HG02884 (cell line): ENCODE measurements around the gene KRTAP4-7.
"Not testable (repeated sequence)": the region's sequence is repeated elsewhere in the genome, so short reads cannot be mapped to it uniquely, and the experiment has no call there.

ENCODE experiments used
- ATAC-seq: cut with Tn5 transposase; IDR thresholded peaks from one replicate; pipeline ENCODE4 v1.9.1; 2021; ENCODE audit warnings: mild to moderate bottlenecking, moderate library complexity; ENCODE audit not compliant: unreplicated experiment

The KRTAP4-7 gene

GRCh38 chr17:41065016-41065689 is 18.8 kb upstream of the KRTAP4-7 start:
- ATAC-seq = not testable (repeated sequence)

GRCh38 chr17:41065829-41066624 is 17.9 kb upstream of the KRTAP4-7 start, which contains the start of gene KRTAP2-4:
TSS of gene KRTAP2-4 (minus strand) at chr17:41065879. CDS start at chr17:41065845, 34 bp downstream.
- no peak for ATAC-seq

- no peak for ATAC-seq
Measured at GRCh38 chr17:41067281-41067680, 16.7 kb upstream of the KRTAP4-7 start.

GRCh38 chr17:41069031-41069430 is 14.9 kb upstream of the KRTAP4-7 start:
- no peak for ATAC-seq

- no peak for ATAC-seq
Measured at GRCh38 chr17:41071606-41072360, 12.2 kb upstream of the KRTAP4-7 start.

- no peak for ATAC-seq
Measured at GRCh38 chr17:41073676-41074075, 10.3 kb upstream of the KRTAP4-7 start.

GRCh38 chr17:41076788-41077187 is 7.2 kb upstream of the KRTAP4-7 start:
- no peak for ATAC-seq

- no peak for ATAC-seq
Measured at GRCh38 chr17:41082626-41083025, 1.3 kb upstream of the KRTAP4-7 start.

- not testable (repeated sequence) for ATAC-seq
Measured at GRCh38 chr17:41083427-41083826, 523 bp upstream of the KRTAP4-7 start.

- not testable (repeated sequence) for ATAC-seq
Measured at GRCh38 chr17:41088760-41089352, 4.9 kb downstream of the KRTAP4-7 start.

- no peak for ATAC-seq
Measured at GRCh38 chr17:41096055-41096454, 12.1 kb downstream of the KRTAP4-7 start.

GRCh38 chr17:41098042-41098441 is 14.1 kb downstream of the KRTAP4-7 start, which contains the start of gene KRTAP4-8:
TSS of gene KRTAP4-8 (minus strand) at chr17:41098142. CDS start at chr17:41098084, 58 bp downstream.
- ATAC-seq = no peak

- ATAC-seq = no peak
Measured at GRCh38 chr17:41098481-41098880, 14.5 kb downstream of the KRTAP4-7 start.

- not testable (repeated sequence) for ATAC-seq
Measured at GRCh38 chr17:41099682-41100480, 15.9 kb downstream of the KRTAP4-7 start.

GRCh38 chr17:41101586-41102259 is 17.8 kb downstream of the KRTAP4-7 start, which contains the start of gene KRTAP4-16:
TSS of gene KRTAP4-16 (minus strand) at chr17:41102209. CDS start at chr17:41102209, 0 bp downstream.
- ATAC-seq = no peak

- ATAC-seq = no peak
Measured at GRCh38 chr17:41103896-41104295, 19.9 kb downstream of the KRTAP4-7 start.

- ATAC-seq = not testable (repeated sequence)
Measured at GRCh38 chr17:41104386-41105038, 20.6 kb downstream of the KRTAP4-7 start.

GRCh38 chr17:41105347-41105746 is 21.4 kb downstream of the KRTAP4-7 start, which contains the start of gene KRTAP4-9:
TSS of gene KRTAP4-9 (plus strand) at chr17:41105389. CDS start at chr17:41105389, 0 bp downstream.
- not testable (repeated sequence) for ATAC-seq
